ENCODE results near the gene MOSPD3. TPM values are rescaled to one million over a fixed set of nuclear protein-coding genes. Genes with fewer than 3 reads are reported as not detected.
A peak's percentile ranks its signal among the peaks of the same experiment; 100 is the strongest.

Gene MOSPD3
- total and polyA plus RNA-seq, 8 donors, result 15.7 to 35.7 (median 31.4) TPM

DNA sequence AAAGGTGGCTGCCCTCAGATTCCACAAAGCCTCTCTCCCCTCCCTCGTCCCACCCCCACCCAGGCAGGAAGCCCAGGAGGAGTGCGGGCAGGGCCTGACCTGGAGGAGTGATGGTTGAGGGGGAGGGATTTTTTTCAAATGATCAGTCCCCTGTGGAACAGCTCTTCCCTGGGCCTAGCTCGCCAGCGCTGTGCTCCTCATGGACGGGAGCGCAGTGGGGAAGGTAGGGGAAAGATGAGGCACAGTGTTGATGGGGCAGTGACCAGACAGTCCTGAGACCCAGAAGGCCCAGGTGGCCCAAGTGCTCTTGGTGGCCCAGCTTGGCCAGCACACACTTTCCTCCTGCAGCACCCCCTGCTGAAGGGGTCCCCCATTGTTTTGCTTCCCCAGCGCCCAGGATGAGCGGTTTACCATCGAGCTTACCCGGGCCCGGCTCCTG is 47.2 kb upstream of the MOSPD3 start:
- TF ChIP-seq, protein P1, sequence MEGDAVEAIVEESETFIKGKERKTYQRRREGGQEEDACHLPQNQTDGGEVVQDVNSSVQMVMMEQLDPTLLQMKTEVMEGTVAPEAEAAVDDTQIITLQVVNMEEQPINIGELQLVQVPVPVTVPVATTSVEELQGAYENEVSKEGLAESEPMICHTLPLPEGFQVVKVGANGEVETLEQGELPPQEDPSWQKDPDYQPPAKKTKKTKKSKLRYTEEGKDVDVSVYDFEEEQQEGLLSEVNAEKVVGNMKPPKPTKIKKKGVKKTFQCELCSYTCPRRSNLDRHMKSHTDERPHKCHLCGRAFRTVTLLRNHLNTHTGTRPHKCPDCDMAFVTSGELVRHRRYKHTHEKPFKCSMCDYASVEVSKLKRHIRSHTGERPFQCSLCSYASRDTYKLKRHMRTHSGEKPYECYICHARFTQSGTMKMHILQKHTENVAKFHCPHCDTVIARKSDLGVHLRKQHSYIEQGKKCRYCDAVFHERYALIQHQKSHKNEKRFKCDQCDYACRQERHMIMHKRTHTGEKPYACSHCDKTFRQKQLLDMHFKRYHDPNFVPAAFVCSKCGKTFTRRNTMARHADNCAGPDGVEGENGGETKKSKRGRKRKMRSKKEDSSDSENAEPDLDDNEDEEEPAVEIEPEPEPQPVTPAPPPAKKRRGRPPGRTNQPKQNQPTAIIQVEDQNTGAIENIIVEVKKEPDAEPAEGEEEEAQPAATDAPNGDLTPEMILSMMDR (IDR thresholded peaks at IDR 0.05), result no peak
- Histone ChIP-seq H3K36me3 (peaks cover 0 to 29% of the 10 kb centered on the region in 2 donors), H3K9me3 (no peaks in the 10 kb centered on the region), H3K27ac (no peak overlapping the region), H3K4me1 (peaks cover 3 to 15% of the 10 kb centered on the region in 2 donors), H3K27me3 (peaks cover 0 to 9% of the 10 kb centered on the region in 2 donors), H3K4me3 (no peak overlapping the region)
- intact Hi-C loops (cut with DNase I), result loop anchor here in 1 of 2 donors (5.0 kb wide), 1 partner anchor 127 kb away; the partner anchor contains the start of gene GIGYF1
- ATAC-seq (no peak), DNase-seq (peak in 1 of 4 donors; percentile 49)

DNA sequence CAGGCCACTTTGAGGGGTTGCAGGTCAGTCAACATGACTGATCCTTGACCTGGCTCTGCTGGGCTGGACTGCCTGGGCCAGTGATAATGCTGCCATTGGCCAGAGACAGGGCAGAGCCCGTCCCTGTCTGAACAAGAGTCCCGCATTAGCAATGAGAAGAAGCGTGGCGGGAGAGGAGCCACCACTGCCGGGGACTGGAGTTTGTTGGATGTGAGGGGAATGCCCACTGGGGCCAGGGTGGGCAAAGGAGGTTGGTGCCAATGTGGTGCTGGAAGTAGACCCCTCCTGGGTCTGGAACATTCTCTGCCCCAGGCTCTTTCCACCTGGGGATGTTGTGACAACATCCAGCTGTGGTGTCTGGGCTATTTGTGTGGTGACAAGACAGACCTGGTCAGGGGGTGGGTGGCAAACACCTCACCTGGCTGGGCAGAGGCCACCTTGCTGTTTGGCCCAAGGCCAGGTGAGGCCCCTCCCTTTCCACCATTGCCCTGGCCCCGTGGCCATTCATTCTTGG is 46.3 kb upstream of the MOSPD3 start:
- Histone ChIP-seq H3K4me3 (no peak overlapping the region), H3K4me1 (peaks cover 12 to 24% of the 10 kb centered on the region in 2 donors), H3K36me3 (peaks cover 0 to 29% of the 10 kb centered on the region in 2 donors), H3K27me3 (peaks cover 0 to 15% of the 10 kb centered on the region in 2 donors), H3K27ac (no peak overlapping the region), H3K9me3 (no peaks in the 10 kb centered on the region)
- intact Hi-C loops (cut with DNase I), result loop anchor here in 1 of 2 donors (2.0 to 5.0 kb wide), 2 partner anchors 35 to 126 kb away; partner anchors contain the start of gene GIGYF1
- TF ChIP-seq, protein P1 (IDR thresholded peaks at IDR 0.05), result no peak
- peak in 1 of 4 donors; percentile 62 for DNase-seq
- ATAC-seq, result no peak

DNA sequence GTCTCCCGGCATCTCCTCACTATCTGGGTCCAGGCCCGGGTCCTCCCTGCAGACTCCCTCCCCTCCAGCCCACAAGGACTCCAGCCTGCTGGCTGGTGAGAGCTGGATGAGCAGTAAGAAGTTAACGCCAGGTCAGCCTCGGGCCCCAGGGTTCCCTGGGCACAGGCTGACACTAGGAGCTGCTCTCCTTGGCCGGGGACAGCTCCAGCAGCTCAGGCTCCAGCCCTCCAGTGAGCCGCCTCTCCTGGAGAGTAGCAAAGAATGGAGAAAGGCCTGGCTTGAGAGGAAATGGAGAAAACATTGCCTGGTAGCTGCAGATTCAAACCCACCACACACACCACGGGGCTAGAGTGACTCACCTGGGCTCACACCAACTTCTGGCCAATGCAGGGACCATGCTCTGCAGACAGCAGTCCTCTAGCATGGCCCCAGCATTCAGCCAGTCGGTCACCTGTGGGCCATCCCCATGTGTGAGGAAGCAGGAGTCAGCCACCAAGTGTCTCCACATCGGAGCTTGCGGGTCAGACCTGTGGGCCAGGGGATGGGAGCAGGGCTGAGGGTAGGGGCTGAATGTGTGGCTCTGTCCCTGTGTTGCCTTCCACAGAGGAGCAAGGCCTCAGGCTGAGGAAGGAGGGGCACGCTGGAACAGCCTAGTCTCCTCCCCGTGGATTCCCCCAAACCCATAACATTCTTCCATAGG is 45.2 kb upstream of the MOSPD3 start:
- no peak overlapping the region for H3K27ac ChIP-seq
- DNase-seq, result peak in 1 of 4 donors; percentile 45
- H3K9me3 ChIP-seq, result no peaks in the 10 kb centered on the region
- peaks cover 12 to 36% of the 10 kb centered on the region in 2 donors for H3K4me1 ChIP-seq
- H3K36me3 ChIP-seq, result peaks cover 0 to 25% of the 10 kb centered on the region in 2 donors
- H3K4me3 ChIP-seq, result no peak overlapping the region
- intact Hi-C loops (cut with DNase I), result loop anchor here in 1 of 2 donors (2.0 to 5.0 kb wide), 2 partner anchors 34 to 125 kb away; partner anchors contain the start of gene GIGYF1
- peaks cover 0 to 15% of the 10 kb centered on the region in 2 donors for H3K27me3 ChIP-seq
- no peak for ATAC-seq
- TF ChIP-seq, protein P1 (IDR thresholded peaks at IDR 0.05), result no peak

DNA sequence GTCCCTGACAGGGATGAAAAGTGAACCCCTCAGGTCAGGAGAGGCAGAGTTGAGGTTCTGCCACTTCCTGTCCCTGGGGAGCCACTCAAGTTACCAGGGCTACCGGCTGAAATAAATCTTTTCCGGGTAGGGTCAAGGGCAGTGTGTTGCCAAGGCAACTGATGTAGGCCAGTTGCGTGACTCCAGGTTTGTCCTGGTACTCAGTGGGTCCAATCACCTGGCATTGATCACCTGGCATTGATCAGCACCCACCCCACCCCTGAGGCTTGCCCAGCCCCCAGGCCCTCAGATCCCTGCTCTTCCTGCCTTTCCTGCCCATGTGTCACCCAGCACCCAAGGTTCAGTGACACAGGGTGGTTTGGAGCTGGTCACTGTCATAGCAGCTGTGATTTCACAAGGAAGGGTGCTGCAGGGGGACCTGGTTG is 44.6 kb upstream of the MOSPD3 start:
- Histone ChIP-seq H3K4me1 (peaks cover 12 to 37% of the 10 kb centered on the region in 2 donors), H3K27ac (peak overlapping the region in 1 of 2 donors; percentile 18), H3K9me3 (no peaks in the 10 kb centered on the region), H3K4me3 (no peak overlapping the region), H3K27me3 (peaks cover 0 to 15% of the 10 kb centered on the region in 2 donors), H3K36me3 (peaks cover 0 to 25% of the 10 kb centered on the region in 2 donors)
- intact Hi-C loops (cut with DNase I), result loop anchor here in 1 of 2 donors (2.0 to 5.0 kb wide), 2 partner anchors 33 to 125 kb away; partner anchors contain the start of gene GIGYF1
- ATAC-seq, result no peak
- no peak for DNase-seq
- TF ChIP-seq, protein P1 (IDR thresholded peaks at IDR 0.05), result no peak
